Activated CD8-positive, alpha-beta memory T cell treated with anti-CD3 and anti-CD28 coated beads for 36 hours (primary cell): Measurements from ENCODE around the gene FAM81A. TPM values are rescaled to one million over a fixed set of nuclear protein-coding genes. Genes with fewer than 3 reads are reported as not detected.

ENCODE experiments used
- CTCF ChIA-PET: fragments of 350-600 bp; sonication (Branson Sonifier 250); formaldehyde crosslinking; loops from one replicate; lab custom pipeline; 2021; ENCODE audit warnings: antibody characterized with exemption; lab: Charles Lee
- POLR2A ChIA-PET: fragments of 350-600 bp; sonication (Branson Sonifier 250); formaldehyde crosslinking; loops from one replicate; lab custom pipeline; 2021; ENCODE audit warnings: antibody characterized with exemption; lab: Charles Lee
- total RNA-seq, 2 experiments: library from RNA; stranded (reverse); gene quantifications; one replicate each; pipeline ENCODE4 v1.2.3, GENCODE V29; 2021

The FAM81A gene
- total RNA-seq, 2 experiments from 2014 or later = 1.9 to 2.2 TPM

DNA sequence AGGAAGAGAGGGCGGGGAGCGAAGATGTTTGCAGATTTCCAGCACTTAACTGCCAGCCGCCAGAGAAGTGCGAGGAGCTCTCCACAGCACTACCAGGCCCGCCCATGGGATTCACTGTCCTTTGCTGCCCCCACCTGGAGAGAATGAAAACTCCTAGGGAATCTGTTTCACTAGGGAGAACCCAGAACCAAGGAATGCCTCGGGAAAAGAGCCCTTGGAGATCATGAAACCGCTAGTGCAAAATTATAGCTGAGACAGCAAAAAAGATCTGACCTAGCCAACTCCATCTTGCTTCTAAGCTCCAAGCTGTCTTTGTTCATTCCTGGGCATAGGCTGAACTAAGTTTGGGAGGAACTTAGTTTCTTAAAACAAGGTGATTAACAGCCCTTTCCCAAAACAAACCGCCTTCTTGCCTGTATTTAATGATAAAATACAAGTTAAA is 91.0 kb downstream of the FAM81A start:
- CTCF ChIA-PET = interaction anchor here (0.5 to 1.6 kb wide), 24 partner anchors 12 to 1301 kb away, joined by 3 to 6 read pairs (median 3); partner anchors contain the start of gene GCNT3
- POLR2A ChIA-PET = no interaction called here

DNA sequence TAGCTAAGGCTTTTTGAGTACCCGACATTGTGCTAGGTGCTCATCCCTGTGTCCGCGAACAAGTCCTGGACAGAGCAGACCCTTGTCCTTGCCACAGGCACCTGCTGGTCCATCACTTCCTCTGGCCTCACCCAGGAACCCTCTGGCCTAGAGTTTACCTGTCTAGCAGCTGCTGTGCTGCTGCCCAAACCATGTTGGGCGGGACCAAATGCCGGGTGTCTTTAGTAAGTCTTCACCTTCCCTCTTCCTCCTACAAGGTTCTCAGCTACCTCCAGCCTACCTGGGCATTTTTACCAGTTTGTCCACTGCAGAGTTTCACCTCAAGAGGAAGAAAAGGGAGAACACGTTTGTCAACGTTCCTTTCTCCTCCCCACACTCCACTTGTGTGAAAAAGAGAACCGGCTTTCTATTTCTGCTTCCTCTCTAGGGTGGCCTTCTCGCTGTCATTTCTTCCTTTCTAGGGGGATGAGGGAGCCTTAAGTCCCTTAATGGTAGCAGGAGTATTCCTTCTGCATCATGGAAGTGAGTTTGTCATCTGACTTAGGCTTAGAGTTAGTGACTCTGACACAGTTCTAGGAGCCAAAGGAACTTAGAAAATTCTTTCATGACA is 93.2 kb downstream of the FAM81A start:
- CTCF ChIA-PET = interaction anchor here (0.5 kb wide), 1 partner anchor 573 kb away, joined by 4 read pairs; no protein-coding TSS in a partner anchor
- POLR2A ChIA-PET = no interaction called here

DNA sequence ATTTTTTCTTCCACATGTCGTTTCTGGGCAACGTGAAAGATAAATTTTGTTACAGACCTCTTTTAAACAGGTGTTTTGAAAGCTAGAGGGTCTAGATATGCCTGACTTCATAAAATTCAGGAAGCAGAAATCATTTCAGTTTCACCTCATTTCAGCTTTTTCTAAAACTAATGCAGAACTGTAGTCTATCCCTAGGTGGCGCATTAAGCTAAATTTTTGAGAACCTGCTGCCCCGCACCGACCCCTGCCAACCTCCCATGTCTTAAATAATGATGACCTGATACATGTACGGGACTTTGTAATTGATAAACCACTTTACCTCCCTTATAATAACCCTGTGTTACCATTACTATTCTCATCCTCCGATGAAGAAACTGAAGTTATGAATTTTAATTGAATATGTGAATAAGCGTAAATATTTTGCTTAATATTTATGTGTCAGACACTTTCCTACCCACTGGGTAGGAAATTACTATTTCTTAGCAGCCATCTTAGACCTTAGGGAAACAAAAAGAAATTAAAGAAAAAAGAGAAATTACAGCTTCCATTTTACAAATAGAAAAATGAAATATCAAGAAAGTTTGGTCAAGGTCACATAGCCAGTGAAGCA is 94.9 kb downstream of the FAM81A start:
- CTCF ChIA-PET = interaction anchor here (0.6 to 2.2 kb wide), 13 partner anchors 9 to 1223 kb away, joined by 3 to 9 read pairs (median 4); no protein-coding TSS in a partner anchor
- POLR2A ChIA-PET = interaction anchor here (0.6 kb wide), 1 partner anchor 74 kb away, joined by 3 read pairs; no protein-coding TSS in a partner anchor

DNA sequence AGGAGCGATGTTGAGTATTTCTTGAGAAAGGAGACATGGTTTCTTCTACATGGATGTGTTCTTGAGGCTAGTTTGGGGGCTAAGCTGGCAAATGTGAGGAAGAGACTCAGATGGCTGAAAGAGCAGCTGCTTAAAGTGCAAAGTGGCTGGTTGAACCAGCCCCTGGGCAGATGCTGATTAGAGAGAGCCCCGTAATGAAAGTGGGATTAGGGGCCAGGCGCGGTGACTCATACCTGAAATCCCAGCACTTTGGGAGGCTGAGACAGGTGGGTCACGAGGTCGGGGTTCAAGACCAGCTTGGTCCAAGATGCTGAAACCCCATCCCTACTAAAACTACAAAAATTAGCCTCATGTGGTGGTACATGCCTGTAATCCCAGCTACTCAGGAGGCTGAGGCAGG is 98.6 kb downstream of the FAM81A start:
- ChIA-PET CTCF (no interaction called here), POLR2A (no interaction called here)

DNA sequence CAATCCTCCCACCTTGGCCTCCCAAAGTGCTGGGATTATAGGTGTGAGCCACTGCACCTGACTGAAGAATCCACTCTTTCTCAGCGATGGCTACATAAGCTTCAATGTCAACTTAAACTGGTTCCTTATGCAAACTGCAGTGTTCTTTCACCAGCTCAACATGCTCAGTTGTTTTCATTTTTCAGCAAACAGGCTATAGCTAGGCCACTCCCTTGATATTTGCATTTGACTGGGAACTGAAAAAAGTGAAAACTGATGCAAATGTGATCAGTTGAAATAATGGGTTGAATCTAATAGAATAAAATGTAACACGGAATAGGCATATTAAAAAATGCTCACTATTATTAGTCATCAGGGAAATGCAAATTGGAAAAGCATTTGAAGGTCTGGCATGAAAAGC is 99.4 kb downstream of the FAM81A start:
- ChIA-PET CTCF (interaction anchor here (1.1 kb wide), 1 partner anchor 84 kb away, joined by 3 read pairs; no protein-coding TSS in a partner anchor), POLR2A (no interaction called here)

DNA sequence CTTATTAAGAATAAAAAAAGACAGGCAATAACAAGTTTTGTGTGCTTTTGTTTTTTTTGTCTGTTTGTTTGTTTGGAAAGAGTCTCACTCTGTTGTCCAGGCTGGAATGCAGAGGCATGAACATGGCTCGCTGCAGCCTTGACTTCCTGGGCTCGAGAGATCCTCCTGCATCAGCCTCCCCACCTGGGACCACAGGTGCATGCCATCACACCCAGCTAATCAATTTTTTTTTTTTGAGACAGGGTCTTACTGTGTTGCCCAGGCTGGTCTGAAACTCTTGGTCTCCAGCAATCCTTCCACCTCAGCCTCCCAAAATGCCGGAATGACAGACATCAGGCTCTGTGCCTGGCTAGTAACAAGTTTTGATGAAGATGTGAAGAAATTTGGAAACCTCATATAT is 100.5 kb downstream of the FAM81A start:
- ChIA-PET POLR2A (no interaction called here), CTCF (no interaction called here)

DNA sequence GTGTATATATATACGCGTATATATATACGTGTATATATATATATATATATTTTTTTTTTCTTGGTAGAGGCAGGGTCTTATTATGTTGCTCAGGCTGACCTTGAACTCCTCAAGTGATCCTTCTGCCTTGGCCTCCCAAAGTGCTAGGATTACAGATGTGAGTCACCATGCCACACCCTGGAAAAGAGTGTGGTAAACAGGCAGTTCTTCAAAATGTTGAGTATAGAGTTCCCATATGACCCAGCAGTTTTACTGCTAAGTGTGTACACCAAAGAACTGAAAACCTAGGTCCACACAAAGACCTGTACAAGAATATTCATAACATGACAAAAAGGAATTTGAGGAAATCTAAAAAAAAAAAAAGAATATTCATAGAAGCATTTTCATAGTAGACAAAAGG is 101.8 kb downstream of the FAM81A start:
- ChIA-PET CTCF (no interaction called here), POLR2A (no interaction called here)

DNA sequence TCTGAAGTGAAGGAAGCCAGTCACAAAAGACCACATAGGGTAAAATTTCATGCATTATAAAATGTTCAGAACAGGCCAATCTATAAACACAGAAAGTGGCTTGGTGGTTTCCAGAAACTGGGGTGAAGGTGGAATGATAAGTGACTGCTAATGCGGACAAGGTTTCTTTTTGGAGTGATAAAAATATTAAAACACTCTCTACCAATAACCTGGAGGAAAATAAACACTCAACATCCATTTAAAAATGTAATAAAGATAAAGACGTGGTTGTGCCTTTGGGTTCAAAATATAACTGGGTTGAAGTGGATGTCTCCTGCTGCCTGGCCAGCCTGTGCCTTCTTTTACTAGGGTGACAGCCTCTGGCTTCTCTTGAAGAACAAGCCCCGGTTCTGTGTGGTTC is 102.7 kb downstream of the FAM81A start:
- ChIA-PET POLR2A (no interaction called here), CTCF (interaction anchor here (1.0 kb wide), 1 partner anchor 12 kb away, joined by 3 read pairs; no protein-coding TSS in a partner anchor)

DNA sequence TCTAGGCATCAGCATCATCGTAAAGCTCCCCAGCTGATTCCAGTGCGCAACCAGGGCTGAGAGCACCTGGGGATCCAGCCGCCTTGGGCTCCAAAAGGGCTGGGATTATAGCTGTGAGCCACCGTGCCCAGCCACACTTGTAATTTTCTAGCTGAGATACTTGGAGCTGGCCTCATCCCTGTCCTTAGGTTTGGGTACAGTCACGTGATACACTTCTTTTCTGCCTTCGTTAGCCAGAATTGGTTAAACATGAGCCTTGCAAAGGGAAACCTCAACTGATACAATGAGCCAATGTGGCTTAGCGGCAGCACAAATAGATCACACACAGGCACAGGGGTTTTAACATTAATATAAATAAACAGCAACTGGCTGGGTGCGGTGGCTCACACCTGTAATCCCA is 103.8 kb downstream of the FAM81A start:
- ChIA-PET CTCF (interaction anchor here (1.0 kb wide), 1 partner anchor 13 kb away, joined by 3 read pairs; no protein-coding TSS in a partner anchor), POLR2A (no interaction called here)

DNA sequence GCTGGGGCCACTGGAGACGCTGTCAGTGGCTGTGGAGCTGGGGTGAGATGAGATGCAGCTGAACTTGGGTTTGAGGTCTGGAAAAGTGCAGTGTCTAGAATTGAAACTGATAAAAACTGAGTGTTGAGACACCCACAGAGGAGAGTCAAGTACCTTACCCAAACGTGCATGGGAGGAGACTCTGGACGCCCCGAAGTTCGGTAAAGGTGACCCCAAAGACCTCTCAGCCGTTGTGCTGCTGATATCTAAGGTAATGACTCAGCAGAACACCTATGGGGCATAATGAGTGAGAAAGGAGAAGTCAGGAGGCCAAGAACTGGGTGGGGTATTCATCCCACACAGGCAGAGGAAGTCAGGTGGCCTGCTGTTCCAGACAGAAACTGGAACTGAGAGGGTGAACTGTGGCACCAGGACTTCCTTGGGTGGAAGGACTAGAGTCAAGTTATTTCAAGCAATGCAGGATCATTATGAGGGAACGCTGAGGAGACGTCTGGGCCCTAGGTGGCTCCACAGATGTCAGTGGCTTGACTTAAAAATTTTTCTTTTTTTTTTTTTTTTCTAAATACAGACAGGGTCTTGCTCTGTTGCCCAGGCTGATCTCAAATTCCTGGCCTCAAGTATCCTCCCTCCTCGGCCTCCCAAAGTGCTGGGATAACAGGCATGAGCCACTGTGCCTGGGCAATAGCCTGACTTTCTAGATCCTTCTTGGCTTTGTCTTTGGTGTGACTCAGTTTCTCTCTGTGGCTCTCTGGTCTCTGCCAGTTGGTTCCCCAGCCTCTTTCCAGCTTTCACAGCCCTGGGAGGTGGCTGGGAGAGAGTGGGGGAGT is 105.9 kb downstream of the FAM81A start:
- ChIA-PET POLR2A (no interaction called here), CTCF (interaction anchor here (1.5 kb wide), 1 partner anchor 11 kb away, joined by 7 read pairs; no protein-coding TSS in a partner anchor)

DNA sequence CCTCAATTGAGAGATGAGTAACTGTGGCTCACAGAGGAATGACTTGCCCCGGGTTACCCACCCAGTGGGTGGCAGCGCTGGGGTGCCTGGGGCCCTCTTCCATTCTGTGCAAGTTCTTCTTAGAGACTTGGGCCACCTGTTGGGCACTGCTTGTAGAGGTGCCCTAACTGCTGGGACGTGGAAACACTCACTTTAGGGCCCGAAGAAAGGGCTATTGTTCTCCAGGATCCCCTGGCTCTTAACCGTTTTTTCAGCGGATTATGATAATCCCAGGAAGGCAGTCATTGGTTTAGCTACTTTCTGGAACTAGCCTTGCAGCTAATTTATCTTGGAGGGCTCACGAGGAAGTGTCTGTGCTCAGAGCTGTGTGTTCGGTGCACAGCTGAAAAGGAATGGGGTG is 107.6 kb downstream of the FAM81A start:
- ChIA-PET POLR2A (no interaction called here), CTCF (no interaction called here)

DNA sequence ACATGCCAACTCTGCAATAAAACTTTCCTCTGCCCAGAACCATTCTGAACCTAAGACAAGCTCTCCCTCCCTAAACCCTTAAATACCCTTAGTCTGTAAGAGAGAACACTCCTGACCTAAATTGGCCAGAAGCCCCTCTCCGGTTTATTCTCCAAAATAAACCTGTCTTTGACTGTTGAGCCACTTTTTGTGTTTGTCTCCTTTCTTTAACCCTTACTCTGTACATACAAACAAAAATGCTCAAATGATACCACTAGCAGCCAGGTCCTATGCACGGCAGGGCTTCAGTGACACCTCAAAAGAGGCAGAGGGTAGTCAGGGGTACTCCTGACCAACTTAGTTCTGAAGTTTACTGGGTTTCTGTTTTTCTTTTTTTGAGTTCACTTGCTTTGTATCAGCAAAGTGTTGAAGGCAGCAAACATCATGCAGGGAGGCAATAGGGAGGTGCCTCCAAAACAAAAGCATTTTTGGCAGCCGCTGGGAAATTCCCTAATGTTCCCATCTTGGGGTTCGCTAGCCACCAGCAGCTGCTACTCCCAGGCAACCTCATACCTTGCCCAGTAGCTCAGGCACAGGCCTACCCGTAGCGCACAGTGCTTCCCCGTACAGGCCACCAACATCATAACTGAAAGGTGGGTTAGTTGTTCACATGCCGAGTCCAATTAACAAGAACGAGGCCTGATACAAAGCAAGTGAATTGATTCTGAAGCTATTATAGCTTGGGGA is 110.7 kb downstream of the FAM81A start:
- ChIA-PET CTCF (interaction anchor here (1.7 kb wide), 1 partner anchor 16 kb away, joined by 6 read pairs; no protein-coding TSS in a partner anchor), POLR2A (no interaction called here)

DNA sequence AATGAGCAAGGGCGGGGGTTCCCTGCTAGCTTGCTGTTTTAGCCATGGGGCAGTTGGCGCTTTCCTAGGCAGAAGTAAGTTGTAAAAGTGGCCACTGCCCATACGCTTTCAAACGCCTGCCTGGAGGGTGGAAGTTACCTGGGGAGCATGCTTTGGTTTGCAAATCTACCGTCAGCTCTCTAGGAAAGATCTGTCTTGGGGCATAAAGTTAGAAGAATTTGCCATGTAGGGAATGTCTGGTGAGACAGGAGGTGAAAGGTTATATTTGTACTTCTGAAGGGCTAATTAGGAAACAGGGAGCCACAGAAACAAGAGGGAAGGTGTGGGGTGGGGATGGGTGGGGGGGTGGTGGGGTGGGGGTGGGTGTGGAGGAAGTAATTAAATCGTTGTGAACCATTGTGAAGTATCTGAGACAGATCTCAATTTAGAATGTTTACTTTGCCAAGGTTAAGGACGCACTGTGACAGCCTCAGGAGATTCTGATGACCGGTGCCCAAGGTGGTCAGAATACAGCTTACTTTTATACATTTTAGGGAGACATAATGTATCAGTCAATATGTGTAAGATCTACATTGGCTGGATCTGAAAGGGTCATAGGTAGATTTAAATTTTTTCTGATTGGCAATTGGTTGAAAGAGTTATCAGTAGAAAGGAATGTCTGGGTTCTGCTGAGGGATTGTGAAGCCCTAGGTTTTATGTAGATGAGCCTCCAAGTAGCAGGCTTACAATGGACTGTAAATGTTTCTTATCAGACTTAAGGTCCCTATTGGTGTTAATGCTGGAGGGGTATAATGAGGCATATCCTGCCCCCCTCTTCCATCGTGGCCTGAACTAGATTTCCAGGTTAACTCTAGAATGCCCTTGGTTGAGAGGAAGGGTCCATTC is 111.6 kb downstream of the FAM81A start:
- ChIA-PET CTCF (interaction anchor here (1.7 kb wide), 1 partner anchor 17 kb away, joined by 6 read pairs; no protein-coding TSS in a partner anchor), POLR2A (no interaction called here)

DNA sequence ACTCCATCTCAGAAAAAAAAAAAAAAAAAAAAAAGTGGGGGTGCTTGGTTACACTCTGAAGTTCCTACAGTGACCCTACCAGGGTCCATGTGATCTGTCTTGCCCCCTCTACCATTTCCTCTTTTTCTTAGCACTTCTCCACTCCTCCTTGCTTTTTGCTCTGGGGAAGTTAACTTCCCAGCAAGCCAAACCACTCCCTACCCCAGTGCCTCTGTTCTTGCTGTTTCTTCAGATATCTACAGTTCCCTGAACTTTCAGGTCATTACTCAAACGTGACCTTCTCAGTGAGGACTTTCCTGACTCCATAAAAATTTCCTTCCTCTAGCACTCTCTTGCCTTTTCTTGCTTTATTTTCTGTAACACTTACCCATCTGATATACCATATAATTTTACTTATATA is 112.5 kb downstream of the FAM81A start:
- ChIA-PET POLR2A (no interaction called here), CTCF (no interaction called here)

DNA sequence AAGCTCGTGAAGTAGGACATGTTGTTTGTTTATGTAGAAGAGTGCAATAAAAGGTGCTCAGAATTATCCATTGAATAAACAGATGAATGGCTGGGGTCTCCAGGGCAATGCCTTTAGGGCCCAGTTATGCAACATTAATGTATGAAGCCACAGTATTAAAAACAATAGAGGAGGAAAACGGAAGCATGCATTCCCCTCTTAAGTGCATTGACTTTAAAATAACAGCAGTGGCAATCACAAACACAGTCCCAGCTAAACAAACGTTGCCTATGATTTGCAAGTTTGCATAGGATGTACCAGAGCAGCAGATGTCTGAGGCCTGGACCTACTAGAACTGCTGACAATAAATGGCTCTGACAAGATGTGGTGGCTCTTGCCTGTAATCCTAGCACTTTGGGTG is 113.0 kb downstream of the FAM81A start:
- ChIA-PET CTCF (no interaction called here), POLR2A (no interaction called here)

DNA sequence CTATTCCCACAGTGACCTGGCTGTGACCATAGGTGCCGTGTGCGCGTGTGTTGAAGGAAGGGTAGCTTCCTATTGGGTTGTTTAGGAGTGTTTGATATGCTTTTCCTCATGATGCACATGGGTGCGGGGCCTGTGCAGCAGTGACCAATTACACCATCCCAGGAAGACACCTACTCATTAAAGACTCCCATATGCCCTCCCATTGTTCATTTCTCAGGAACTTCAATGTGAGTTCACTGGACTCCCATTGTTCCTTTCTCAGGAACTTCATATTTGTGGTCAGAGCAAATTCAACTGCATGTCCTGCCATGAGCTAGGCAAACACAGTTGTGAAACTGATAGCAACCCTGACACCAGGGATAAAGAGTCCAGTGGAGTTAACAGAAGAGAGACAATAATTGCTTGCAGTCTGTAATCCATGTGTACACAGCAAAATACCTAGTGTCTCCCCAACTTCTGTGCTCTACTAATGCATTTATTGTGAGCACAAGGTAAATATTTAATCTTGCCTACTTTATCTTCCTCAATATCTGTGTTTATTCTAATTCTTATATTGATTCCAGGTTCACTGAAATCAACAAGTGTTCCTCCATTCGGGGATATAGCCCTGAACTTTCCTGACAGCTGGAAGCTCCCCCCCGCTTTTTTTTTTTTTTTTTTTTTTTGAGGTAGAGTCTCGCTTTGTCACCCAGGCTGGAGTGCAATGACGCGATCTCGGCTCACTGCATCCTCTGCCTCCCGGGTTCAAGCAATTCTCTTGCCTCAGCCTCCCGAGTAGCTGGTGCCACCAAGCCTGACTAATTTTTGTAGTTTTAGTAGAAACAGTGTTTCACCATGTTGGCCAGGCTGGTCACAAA is 116.1 kb downstream of the FAM81A start:
- CTCF ChIA-PET = no interaction called here
- POLR2A ChIA-PET = no interaction called here

DNA sequence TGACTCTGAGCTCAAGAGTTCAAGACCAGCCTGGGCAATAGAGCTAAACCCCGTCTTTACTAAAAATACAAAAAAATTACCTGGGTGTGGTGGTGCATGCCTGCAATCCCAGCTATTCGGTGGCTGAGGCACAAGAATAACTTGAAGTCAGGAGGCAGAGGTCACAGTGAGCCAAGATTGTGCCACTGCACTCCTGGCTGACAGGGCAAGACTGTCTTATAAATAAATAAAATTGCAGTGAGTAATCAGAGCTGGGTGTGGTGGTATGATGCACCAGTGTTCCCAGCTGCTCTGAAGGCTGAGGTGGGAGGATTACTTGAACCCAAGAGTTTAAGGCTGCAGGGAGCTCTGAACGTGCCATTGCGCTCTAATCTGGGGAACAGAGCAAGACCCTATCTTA is 117.7 kb downstream of the FAM81A start:
- ChIA-PET POLR2A (no interaction called here), CTCF (interaction anchor here (0.6 to 0.9 kb wide), 2 partner anchors 27 to 92 kb away, joined by 3 to 4 read pairs; no protein-coding TSS in a partner anchor)
